GM19023 (cell line): Measurements from ENCODE around the gene GLIPR1L1.

Source experiments
- ATAC-seq: cut with Tn5 transposase; IDR thresholded peaks from one replicate; pipeline ENCODE4 v1.9.1; 2021; ENCODE audit warnings: mild to moderate bottlenecking, moderate library complexity; ENCODE audit not compliant: unreplicated experiment

Gene GLIPR1L1, protein sequence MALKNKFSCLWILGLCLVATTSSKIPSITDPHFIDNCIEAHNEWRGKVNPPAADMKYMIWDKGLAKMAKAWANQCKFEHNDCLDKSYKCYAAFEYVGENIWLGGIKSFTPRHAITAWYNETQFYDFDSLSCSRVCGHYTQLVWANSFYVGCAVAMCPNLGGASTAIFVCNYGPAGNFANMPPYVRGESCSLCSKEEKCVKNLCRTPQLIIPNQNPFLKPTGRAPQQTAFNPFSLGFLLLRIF

GRCh38 chr12:75334384-75335030 is at the start of gene GLIPR1L1:
TSS of gene GLIPR1L1 (plus strand) at chr12:75334670. CDS start at chr12:75334729, 59 bp downstream.
- peak; percentile 55 for ATAC-seq

- ATAC-seq = no peak
These were observed 45.6 kb upstream of the GLIPR1L1 start for GRCh38 chr12:75288860-75289259.

DNA sequence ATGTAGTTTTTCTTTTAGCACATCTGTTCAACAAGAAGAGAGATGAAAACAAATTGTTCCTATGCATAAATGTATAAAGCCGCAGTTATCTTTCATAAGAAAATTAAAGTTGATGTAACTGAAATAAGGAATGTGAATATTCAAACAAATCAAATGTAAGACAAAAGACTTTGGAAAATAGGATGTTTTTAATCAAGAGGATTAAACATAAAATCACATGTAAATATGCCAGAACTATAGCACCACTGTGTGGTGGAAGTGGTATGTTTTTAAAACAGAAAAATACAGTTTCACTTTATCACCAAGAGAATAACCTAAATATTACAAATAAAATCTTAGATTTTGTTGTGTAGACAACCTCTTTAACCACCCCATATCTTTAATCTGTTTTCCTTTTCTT is 44.7 kb upstream of the GLIPR1L1 start:
- ATAC-seq = no peak

GRCh38 chr12:75291014-75291413 is 43.5 kb upstream of the GLIPR1L1 start:
- no peak for ATAC-seq

DNA sequence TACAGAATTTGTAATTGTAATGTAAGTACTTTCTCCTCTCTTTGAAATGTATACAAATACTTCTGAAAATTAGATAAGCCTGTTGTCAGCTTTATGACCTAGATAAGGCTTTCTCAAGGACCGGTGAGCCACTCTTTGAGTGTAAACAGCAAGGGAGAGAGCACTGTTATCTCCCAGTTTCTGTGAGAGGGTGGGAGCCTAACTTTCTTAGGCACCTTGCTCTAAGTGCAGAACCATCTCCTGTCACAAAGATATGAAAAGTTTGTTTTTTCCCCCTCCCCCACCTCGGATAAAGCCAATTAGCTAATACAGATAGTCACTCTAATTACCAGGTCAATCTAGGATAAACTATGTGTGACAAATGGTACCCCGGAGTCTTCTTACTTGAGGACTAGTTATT is 40.1 kb upstream of the GLIPR1L1 start:
- no peak for ATAC-seq

DNA sequence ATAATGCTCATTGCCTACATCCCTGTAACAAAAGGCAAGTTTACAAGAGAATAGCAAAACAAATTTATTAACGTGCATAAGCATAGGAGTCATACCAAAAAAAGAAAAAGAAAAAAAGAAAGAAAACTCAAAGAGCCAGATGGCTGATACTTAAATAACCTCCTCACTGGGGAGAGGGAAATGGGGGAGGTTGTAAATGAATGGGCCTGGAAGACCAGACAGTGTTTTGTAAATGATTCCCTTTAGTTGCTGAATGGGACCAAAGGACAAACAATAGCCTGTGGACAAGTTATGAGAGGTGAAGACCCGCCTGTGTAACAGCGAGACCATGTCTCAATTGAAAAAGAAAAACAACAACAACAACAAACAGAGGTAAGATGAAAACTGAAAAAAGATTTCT is 39.7 kb upstream of the GLIPR1L1 start:
- no peak for ATAC-seq

DNA sequence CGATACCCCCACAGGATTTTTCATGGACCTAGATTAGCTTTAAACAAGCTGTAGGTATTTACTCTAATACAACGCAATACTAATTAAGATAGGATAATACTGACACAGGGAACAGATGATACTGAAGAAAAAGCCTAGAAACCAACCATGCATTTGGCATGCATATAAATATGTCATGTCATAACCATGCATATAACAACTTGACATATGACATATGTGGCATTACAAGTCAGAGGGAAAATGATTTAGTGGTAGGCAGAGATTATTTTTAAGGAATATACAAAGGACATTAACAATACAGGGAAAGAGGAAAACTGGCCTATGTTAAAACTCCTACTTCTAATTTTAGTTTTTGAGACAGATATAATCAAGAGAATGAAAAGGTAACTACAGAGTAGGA is 32.2 kb upstream of the GLIPR1L1 start:
- ATAC-seq = no peak

- no peak for ATAC-seq
These were observed 31.7 kb upstream of the GLIPR1L1 start for GRCh38 chr12:75302781-75303180.

- ATAC-seq = no peak
These were observed 28.8 kb upstream of the GLIPR1L1 start for GRCh38 chr12:75305412-75306332.

- no peak for ATAC-seq
These were observed 26.2 kb upstream of the GLIPR1L1 start for GRCh38 chr12:75308279-75308678.

DNA sequence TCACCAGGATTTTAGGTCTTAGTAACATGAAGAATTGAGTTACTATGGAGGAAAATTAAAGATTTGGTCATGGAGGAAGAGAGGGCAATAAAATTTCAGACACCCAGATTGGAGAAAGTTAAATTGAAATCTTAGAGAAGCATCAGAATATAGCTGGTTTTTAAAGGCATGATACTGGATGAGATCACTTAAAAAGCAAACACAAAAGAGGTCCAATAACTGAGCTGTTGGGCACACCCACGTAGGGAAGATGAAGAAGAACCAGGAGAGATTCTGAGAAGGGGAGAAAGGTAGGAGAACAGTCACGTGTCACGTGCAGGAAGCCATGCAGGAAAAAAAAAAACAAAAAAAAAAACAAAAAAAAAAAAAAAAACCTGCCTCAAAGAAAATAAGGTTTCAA is 23.1 kb upstream of the GLIPR1L1 start:
- ATAC-seq = no peak

- ATAC-seq = no peak
These were observed 19.0 kb upstream of the GLIPR1L1 start for GRCh38 chr12:75315518-75315917.

GRCh38 chr12:75317784-75318183 is 16.7 kb upstream of the GLIPR1L1 start:
- ATAC-seq = no peak

GRCh38 chr12:75322464-75322863 is 12.0 kb upstream of the GLIPR1L1 start:
- ATAC-seq = no peak

GRCh38 chr12:75323663-75324062 is 10.8 kb upstream of the GLIPR1L1 start:
- no peak for ATAC-seq

GRCh38 chr12:75327642-75328041 is 6.8 kb upstream of the GLIPR1L1 start:
- no peak for ATAC-seq

DNA sequence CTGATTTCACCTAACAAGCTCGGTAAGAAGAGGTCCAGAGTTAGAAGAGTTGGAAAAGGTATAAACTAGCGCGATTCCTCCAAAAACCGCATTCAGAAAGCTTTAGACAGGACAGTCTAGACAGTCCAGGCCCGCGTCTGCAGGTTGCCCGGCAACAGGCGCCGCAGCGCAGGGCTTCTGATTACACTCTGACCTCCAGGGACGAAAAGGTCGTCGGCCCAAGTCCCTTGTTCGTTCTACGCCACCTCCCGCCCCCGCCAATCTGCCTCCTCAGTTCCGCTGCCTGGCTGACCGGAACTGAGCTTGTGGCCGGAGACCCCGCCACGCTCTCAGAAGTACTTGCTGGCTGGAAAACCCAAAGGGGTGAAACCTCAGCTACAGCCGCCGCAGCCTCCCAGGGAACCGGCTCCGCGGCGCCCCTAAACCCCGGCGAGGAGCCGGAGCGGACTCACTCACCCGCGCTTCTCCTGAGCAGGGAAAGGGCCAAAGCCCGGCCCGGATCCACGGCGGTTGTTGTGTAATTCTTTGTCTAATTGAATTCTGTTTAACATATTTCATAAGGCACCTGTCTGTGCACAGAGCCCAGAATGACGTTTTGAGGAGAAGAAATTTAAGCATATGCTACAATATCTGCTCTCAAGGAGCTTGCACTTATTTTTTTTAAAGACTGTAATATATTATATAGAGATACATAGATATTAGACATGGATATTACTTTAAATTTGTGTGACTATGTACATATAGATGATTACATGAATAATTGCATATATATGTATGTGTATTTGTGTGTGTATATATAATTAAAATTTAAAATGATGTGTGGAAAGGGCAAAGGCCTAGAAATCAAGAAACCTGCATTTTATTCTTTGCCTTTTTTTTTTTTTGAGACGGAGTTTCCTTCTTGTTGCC is 4.3 kb upstream of the GLIPR1L1 start, which contains the start of gene CAPS2:
Gene CAPS2 (minus strand): TSS at position 407 of the 909 bp plus-strand sequence. CDS start 3,826 bp downstream, outside the sequence.
- ATAC-seq = peak; percentile 90

- no peak for ATAC-seq
These were observed 3.4 kb downstream of the GLIPR1L1 start for GRCh38 chr12:75337905-75338304.

- no peak for ATAC-seq
These were observed 7.4 kb downstream of the GLIPR1L1 start for GRCh38 chr12:75341873-75342272.

DNA sequence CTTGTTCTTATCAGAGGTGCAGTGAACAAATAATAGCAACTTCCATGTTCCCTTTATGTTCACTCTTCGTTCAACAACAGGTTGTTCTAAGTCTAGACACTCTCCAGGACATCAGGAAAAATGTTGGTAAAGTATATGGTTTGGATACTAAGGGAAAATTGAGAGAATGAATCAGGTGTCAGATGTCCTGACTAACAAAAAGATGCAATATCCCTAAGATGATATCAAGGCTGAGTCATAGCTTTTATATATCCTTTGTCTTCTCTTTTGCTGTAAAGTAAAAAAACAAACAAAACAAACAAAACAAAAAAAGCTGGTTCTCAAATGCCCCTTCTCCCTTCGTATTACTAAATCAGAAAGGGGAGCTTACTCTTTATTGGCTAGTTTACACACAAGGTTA is 11.1 kb downstream of the GLIPR1L1 start:
- no peak for ATAC-seq
